CD4-positive, CD25-positive, alpha-beta regulatory T cell (primary cell): Measurements from ENCODE around the gene ZSWIM1. TPM values are rescaled to one million over a fixed set of nuclear protein-coding genes. Genes with fewer than 3 reads are reported as not detected.

ENCODE experiments used
- ATAC-seq, 2 donors: fragments of 150-1000 bp; cut with Tn5 transposase; one replicate each; pipeline ENCODE4 v1.10.0; 2021; ENCODE audit warnings: low read depth in 2 of 2, moderate number of reproducible peaks in 2 of 2, moderate library complexity in 1 of 2
- DNase-seq, 3 donors: peaks; one replicate each; pipeline versions ENCODE4 v3.0.0 to v3.0.0-alpha.2; 2012 to 2022; ENCODE audit warnings: mixed read lengths in 1 of 3
- H3K27ac ChIP-seq: one replicate; pipeline ENCODE4 v1.7.0; 2013; ENCODE audit warnings: mild to moderate bottlenecking, low read length; ENCODE audit not compliant: insufficient read depth, poor library complexity, severe bottlenecking
- H3K27me3 ChIP-seq: one replicate; pipeline ENCODE4 v1.7.0; 2013; ENCODE audit warnings: low read length; ENCODE audit not compliant: control insufficient read depth, insufficient read depth
- H3K36me3 ChIP-seq: one replicate; pipeline ENCODE4 v1.7.0; 2013; ENCODE audit warnings: mild to moderate bottlenecking, low read length, moderate library complexity; ENCODE audit not compliant: control insufficient read depth, insufficient read depth
- H3K4me1 ChIP-seq: 2 replicates; pipeline ENCODE4 v1.7.0; 2013; ENCODE audit warnings: mild to moderate bottlenecking, low read length; ENCODE audit not compliant: insufficient read depth, control insufficient read depth, poor library complexity, severe bottlenecking
- H3K4me3 ChIP-seq: one replicate; pipeline ENCODE4 v1.7.0; 2013; ENCODE audit warnings: low read depth, mild to moderate bottlenecking, low read length, moderate library complexity
- H3K9me3 ChIP-seq, 2 experiments: 1 replicate in 1 of 2; 2 replicates in 1 of 2; pipeline ENCODE4 v1.7.0; 2013; ENCODE audit warnings: low read length in 2 of 2, mild to moderate bottlenecking in 1 of 2, moderate library complexity in 1 of 2; ENCODE audit not compliant: control insufficient read depth in 2 of 2
- H3K27ac Mint-ChIP-seq, 3 donors: one replicate each; pipeline ENCODE4 v1.8.0; 2020 to 2022; ENCODE audit warnings: mild to moderate bottlenecking in 3 of 3, mixed read lengths in 3 of 3, moderate library complexity in 2 of 3
- H3K27me3 Mint-ChIP-seq: one replicate; pipeline ENCODE4 v1.8.0; 2022; ENCODE audit warnings: mild to moderate bottlenecking, mixed read lengths
- H3K36me3 Mint-ChIP-seq: one replicate; pipeline ENCODE4 v1.8.0; 2020; ENCODE audit warnings: mixed read lengths
- H3K4me1 Mint-ChIP-seq, 4 donors: one replicate each; pipeline ENCODE4 v1.8.0; 2020 to 2022; ENCODE audit warnings: mixed read lengths in 4 of 4, mild to moderate bottlenecking in 1 of 4
- H3K4me3 Mint-ChIP-seq, 4 donors: one replicate each; pipeline ENCODE4 v1.8.0; 2020 to 2022; ENCODE audit warnings: mild to moderate bottlenecking in 4 of 4, mixed read lengths in 4 of 4, moderate library complexity in 3 of 4
- H3K9me3 Mint-ChIP-seq, 7 donors: one replicate each; pipeline ENCODE4 v1.8.0; 2020 to 2022; ENCODE audit warnings: mixed read lengths in 7 of 7, mild to moderate bottlenecking in 3 of 7, moderate library complexity in 2 of 7
- polyA plus RNA-seq, 4 donors: library from polyadenylated mRNA; unstranded; fragments of 300-500 nt; fragmentation: Illumina TruSeq; gene quantifications; one replicate each; pipeline ENCODE4 v1.2.3, GENCODE V29; 2021
- total RNA-seq: library from RNA; stranded (reverse); gene quantifications from one replicate; pipeline ENCODE4 v1.2.3, GENCODE V29; 2022

Gene ZSWIM1
- total and polyA plus RNA-seq, 5 donors from 2014 or later: 1.3 to 7.7 (median 3.9) TPM

GRCh38 chr20:45920462-45921336, 39.7 kb downstream of the ZSWIM1 start:
- Histone ChIP-seq H3K27ac (no peak overlapping the region), H3K9me3 (no peaks in the 10 kb centered on the region), H3K4me1 (no peaks in the 10 kb centered on the region), H3K36me3 (no peaks in the 10 kb centered on the region), H3K27me3 (no peaks in the 10 kb centered on the region), H3K4me3 (no peak overlapping the region)
- Mint-ChIP-seq H3K4me1 (no peaks in the 10 kb centered on the region), H3K9me3 (no peaks in the 10 kb centered on the region), H3K27me3 (peaks cover 52% of the 10 kb centered on the region), H3K4me3 (no peak overlapping the region), H3K36me3 (no peaks in the 10 kb centered on the region), H3K27ac (no peak overlapping the region)
- DNase-seq (no peak), ATAC-seq (no peak)

- peaks cover 43% of the 10 kb centered on the region for H3K27me3 Mint-ChIP-seq
- H3K9me3 Mint-ChIP-seq: no peaks in the 10 kb centered on the region
- H3K36me3 Mint-ChIP-seq: no peaks in the 10 kb centered on the region
Measured at GRCh38 chr20:45921337-45922189, 40.5 kb downstream of the ZSWIM1 start.

GRCh38 chr20:45924391-45925261, 43.6 kb downstream of the ZSWIM1 start:
- ATAC-seq: no peak
- no peaks in the 10 kb centered on the region for H3K9me3 Mint-ChIP-seq
- Histone ChIP-seq H3K36me3 (no peaks in the 10 kb centered on the region), H3K27me3 (no peaks in the 10 kb centered on the region), H3K4me1 (no peaks in the 10 kb centered on the region), H3K27ac (no peak overlapping the region), H3K9me3 (no peaks in the 10 kb centered on the region), H3K4me3 (no peak overlapping the region)
- no peaks in the 10 kb centered on the region for H3K4me1 Mint-ChIP-seq
- peaks cover 30% of the 10 kb centered on the region for H3K27me3 Mint-ChIP-seq
- no peaks in the 10 kb centered on the region for H3K36me3 Mint-ChIP-seq
- no peak overlapping the region for H3K27ac Mint-ChIP-seq
- DNase-seq: no peak
- peak overlapping the region in 1 of 4 donors; percentile 66 for H3K4me3 Mint-ChIP-seq

More at GRCh38 chr20:45921337-45922189, 40.5 kb downstream of the ZSWIM1 start:
- Histone ChIP-seq H3K4me3 (no peak overlapping the region), H3K4me1 (no peaks in the 10 kb centered on the region), H3K27ac (no peak overlapping the region), H3K36me3 (no peaks in the 10 kb centered on the region), H3K9me3 (no peaks in the 10 kb centered on the region), H3K27me3 (no peaks in the 10 kb centered on the region)
- DNase-seq: no peak
- Mint-ChIP-seq H3K27ac (no peak overlapping the region), H3K4me1 (no peaks in the 10 kb centered on the region), H3K4me3 (no peak overlapping the region)
- ATAC-seq: no peak

- Histone ChIP-seq H3K36me3 (no peaks in the 10 kb centered on the region), H3K4me1 (no peaks in the 10 kb centered on the region), H3K9me3 (no peaks in the 10 kb centered on the region), H3K27me3 (no peaks in the 10 kb centered on the region), H3K27ac (no peak overlapping the region), H3K4me3 (no peak overlapping the region)
- DNase-seq (no peak), ATAC-seq (no peak)
- no peaks in the 10 kb centered on the region for H3K36me3 Mint-ChIP-seq
- H3K9me3 Mint-ChIP-seq: no peaks in the 10 kb centered on the region
- H3K4me3 Mint-ChIP-seq: no peak overlapping the region
- H3K27me3 Mint-ChIP-seq: peaks cover 18% of the 10 kb centered on the region
- H3K4me1 Mint-ChIP-seq: no peaks in the 10 kb centered on the region
- no peak overlapping the region for H3K27ac Mint-ChIP-seq
Measured at GRCh38 chr20:45925821-45926506, 44.9 kb downstream of the ZSWIM1 start.

GRCh38 chr20:45926731-45927070, 45.7 kb downstream of the ZSWIM1 start:
- Mint-ChIP-seq H3K4me3 (no peak overlapping the region), H3K36me3 (no peaks in the 10 kb centered on the region), H3K27me3 (peaks cover 11% of the 10 kb centered on the region), H3K27ac (no peak overlapping the region), H3K4me1 (no peaks in the 10 kb centered on the region), H3K9me3 (no peaks in the 10 kb centered on the region)
- no peak overlapping the region for H3K27ac ChIP-seq
- ATAC-seq (no peak), DNase-seq (no peak)
- no peaks in the 10 kb centered on the region for H3K36me3 ChIP-seq
- H3K4me3 ChIP-seq: no peak overlapping the region
- no peaks in the 10 kb centered on the region for H3K9me3 ChIP-seq
- H3K27me3 ChIP-seq: no peaks in the 10 kb centered on the region
- no peaks in the 10 kb centered on the region for H3K4me1 ChIP-seq

GRCh38 chr20:45927071-45927878, 46.2 kb downstream of the ZSWIM1 start:
- H3K4me3 Mint-ChIP-seq: no peak overlapping the region
- peak overlapping the region in 2 of 3 donors; percentile 53 to 86 for H3K27ac Mint-ChIP-seq
- H3K27ac ChIP-seq: no peak overlapping the region
- H3K27me3 Mint-ChIP-seq: peaks cover 9% of the 10 kb centered on the region
- no peaks in the 10 kb centered on the region for H3K36me3 ChIP-seq
- no peak for ATAC-seq
- no peaks in the 10 kb centered on the region for H3K27me3 ChIP-seq
- H3K4me1 ChIP-seq: no peaks in the 10 kb centered on the region
- no peaks in the 10 kb centered on the region for H3K9me3 Mint-ChIP-seq
- H3K9me3 ChIP-seq: no peaks in the 10 kb centered on the region
- no peaks in the 10 kb centered on the region for H3K36me3 Mint-ChIP-seq
- no peaks in the 10 kb centered on the region for H3K4me1 Mint-ChIP-seq
- no peak for DNase-seq
- no peak overlapping the region for H3K4me3 ChIP-seq
